Measurements from ENCODE around the gene RO60. TPM values are rescaled to one million over a fixed set of nuclear protein-coding genes. Genes with fewer than 3 reads are reported as not detected.

The RO60 gene
- total and polyA plus RNA-seq, 7 donors: 8.7 to 128 (median 94.6) TPM

GRCh38 chr1:193062698-193063463 lies 3.5 kb downstream of the RO60 start:
- Histone ChIP-seq H3K4me1 (peaks cover 0 to 41% (median 31%) of the 10 kb centered on the region in 4 donors), H3K9me3 (no peaks in the 10 kb centered on the region), H3K27ac (no peak overlapping the region), H3K4me3 (no peak overlapping the region), H3K36me3 (no peaks in the 10 kb centered on the region), H3K27me3 (no peaks in the 10 kb centered on the region)
- 89 to 92% methylated on average over 4 of the region's 4 CpGs for WGBS, 2 donors
- TF ChIP-seq POLR2A (IDR thresholded peaks at IDR 0.05): no peak
- no peak for TF ChIP-seq POLR2AphosphoS5 (IDR thresholded peaks at IDR 0.05)
- TF ChIP-seq CTCF (IDR thresholded peaks at IDR 0.05): no peak
- TF ChIP-seq EP300 (IDR thresholded peaks at IDR 0.05): no peak
- intact Hi-C loops (cut with DNase I): loop anchor here (5.0 kb wide), 1 partner anchor 44 kb away; the partner anchor contains the start of gene GLRX2
- no peak for DNase-seq

- peaks cover 0 to 40% (median 21%) of the 10 kb centered on the region in 4 donors for H3K4me1 ChIP-seq
These were observed 6.5 kb downstream of the RO60 start for GRCh38 chr1:193065954-193066353.

GRCh38 chr1:193066606-193067005 lies 7.2 kb downstream of the RO60 start:
- intact Hi-C loops (cut with DNase I): no loop called here
- Histone ChIP-seq H3K4me1 (peaks cover 0 to 38% (median 16%) of the 10 kb centered on the region in 4 donors), H3K36me3 (peaks cover 0 to 11% (median 0%) of the 10 kb centered on the region in 4 donors), H3K27me3 (no peaks in the 10 kb centered on the region), H3K9me3 (no peaks in the 10 kb centered on the region), H3K4me3 (no peak overlapping the region), H3K27ac (no peak overlapping the region)
- no peak for TF ChIP-seq CTCF (IDR thresholded peaks at IDR 0.05)
- no peak for TF ChIP-seq POLR2AphosphoS5 (IDR thresholded peaks at IDR 0.05)
- no peak for TF ChIP-seq EP300 (IDR thresholded peaks at IDR 0.05)
- TF ChIP-seq POLR2A (IDR thresholded peaks at IDR 0.05): no peak
- DNase-seq: no peak
- 30 to 69% methylated on average over 4 of the region's 4 CpGs for WGBS, 2 donors

More at GRCh38 chr1:193065954-193066353, 6.5 kb downstream of the RO60 start:
- DNase-seq: no peak
- peaks cover 0 to 11% (median 0%) of the 10 kb centered on the region in 4 donors for H3K36me3 ChIP-seq
- TF ChIP-seq POLR2AphosphoS5 (IDR thresholded peaks at IDR 0.05): no peak
- TF ChIP-seq POLR2A (IDR thresholded peaks at IDR 0.05): no peak
- TF ChIP-seq EP300 (IDR thresholded peaks at IDR 0.05): no peak
- no peak for TF ChIP-seq CTCF (IDR thresholded peaks at IDR 0.05)
- no peak overlapping the region for H3K27ac ChIP-seq
- H3K27me3 ChIP-seq: no peaks in the 10 kb centered on the region
- H3K4me3 ChIP-seq: no peak overlapping the region
- intact Hi-C loops (cut with DNase I): no loop called here
- H3K9me3 ChIP-seq: no peaks in the 10 kb centered on the region

GRCh38 chr1:193068013-193068412 lies 8.6 kb downstream of the RO60 start:
- H3K9me3 ChIP-seq: no peaks in the 10 kb centered on the region
- peaks cover 0 to 29% (median 7%) of the 10 kb centered on the region in 4 donors for H3K4me1 ChIP-seq
- intact Hi-C loops (cut with DNase I): no loop called here
- H3K36me3 ChIP-seq: peaks cover 0 to 11% (median 0%) of the 10 kb centered on the region in 4 donors
- no peak for DNase-seq
- H3K27ac ChIP-seq: no peak overlapping the region
- no peaks in the 10 kb centered on the region for H3K27me3 ChIP-seq
- H3K4me3 ChIP-seq: no peak overlapping the region
- TF ChIP-seq CTCF (IDR thresholded peaks at IDR 0.05): no peak
- no peak for TF ChIP-seq EP300 (IDR thresholded peaks at IDR 0.05)
- no peak for TF ChIP-seq POLR2A (IDR thresholded peaks at IDR 0.05)
- TF ChIP-seq POLR2AphosphoS5 (IDR thresholded peaks at IDR 0.05): no peak
